GM18873 (cell line): ENCODE results near the gene SHISA7.
A peak's percentile ranks its signal among the peaks of the same experiment; 100 is the strongest.

ENCODE experiments used
- ATAC-seq: cut with Tn5 transposase; IDR thresholded peaks from one replicate; pipeline ENCODE4 v1.9.1; 2021; ENCODE audit warnings: mild to moderate bottlenecking, moderate library complexity, moderate number of reproducible peaks; ENCODE audit not compliant: unreplicated experiment, low FRiP score

Gene SHISA7

GRCh38 chr19:55391702-55392615, 51.1 kb downstream of the SHISA7 start:
- ATAC-seq, result no peak

DNA sequence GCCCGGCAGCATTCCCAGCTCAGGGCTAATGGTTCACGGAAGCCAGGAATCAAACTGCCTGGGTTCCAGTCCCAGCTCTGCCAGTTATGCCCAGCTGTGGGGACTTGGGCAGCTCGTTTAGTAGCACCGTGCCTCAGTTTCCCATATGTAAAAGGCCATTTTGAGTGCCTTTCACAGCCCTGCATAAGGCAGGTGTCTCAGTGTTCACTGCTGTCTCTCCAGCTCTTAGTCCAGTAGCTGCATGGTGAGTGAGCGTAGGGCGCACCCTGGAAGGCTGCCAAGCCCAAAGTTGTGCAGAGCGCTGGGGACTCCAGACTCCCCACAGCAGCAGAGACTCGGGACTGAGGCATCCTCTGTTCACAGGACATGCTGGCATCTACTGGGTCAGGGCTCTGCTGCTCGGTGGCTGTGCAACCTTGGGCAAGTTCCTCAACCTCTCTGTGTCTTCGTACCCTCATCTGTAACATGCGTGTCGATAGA, 51.9 kb downstream of the SHISA7 start:
- no peak for ATAC-seq

- no peak for ATAC-seq
Measured at GRCh38 chr19:55390461-55390880, 52.6 kb downstream of the SHISA7 start.

- no peak for ATAC-seq
Measured at GRCh38 chr19:55389386-55390317, 53.4 kb downstream of the SHISA7 start.

DNA sequence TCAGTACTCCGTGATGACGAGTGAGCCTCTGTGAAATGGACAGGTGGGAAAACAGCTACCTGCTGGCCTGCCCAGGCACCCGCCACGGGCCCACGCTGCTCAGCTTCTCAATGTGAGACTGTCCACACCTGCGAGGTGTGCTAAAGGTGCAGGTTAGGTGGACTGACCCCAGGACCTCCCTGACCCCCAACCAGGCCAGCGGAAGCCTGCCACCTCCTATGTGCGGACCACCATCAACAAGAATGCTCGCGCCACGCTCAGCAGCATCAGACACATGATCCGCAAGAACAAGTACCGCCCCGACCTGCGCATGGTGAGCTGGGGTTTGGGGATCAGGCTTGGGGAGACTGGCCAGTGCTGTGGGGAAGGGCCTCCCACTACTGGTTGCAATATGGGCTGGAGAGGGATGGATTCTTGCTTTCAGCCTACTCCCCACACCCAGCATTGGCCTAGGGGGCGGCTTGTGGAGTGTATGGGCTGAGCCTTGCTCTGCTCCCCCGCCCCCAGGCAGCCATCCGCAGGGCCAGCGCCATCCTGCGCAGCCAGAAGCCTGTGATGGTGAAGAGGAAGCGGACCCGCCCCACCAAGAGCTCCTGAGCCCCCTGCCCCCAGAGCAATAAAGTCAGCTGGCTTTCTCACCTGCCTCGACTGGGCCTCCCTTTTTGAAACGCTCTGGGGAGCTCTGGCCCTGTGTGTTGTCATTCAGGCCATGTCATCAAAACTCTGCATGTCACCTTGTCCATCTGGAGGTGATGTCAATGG, 55.2 kb downstream of the SHISA7 start:
- no peak for ATAC-seq

DNA sequence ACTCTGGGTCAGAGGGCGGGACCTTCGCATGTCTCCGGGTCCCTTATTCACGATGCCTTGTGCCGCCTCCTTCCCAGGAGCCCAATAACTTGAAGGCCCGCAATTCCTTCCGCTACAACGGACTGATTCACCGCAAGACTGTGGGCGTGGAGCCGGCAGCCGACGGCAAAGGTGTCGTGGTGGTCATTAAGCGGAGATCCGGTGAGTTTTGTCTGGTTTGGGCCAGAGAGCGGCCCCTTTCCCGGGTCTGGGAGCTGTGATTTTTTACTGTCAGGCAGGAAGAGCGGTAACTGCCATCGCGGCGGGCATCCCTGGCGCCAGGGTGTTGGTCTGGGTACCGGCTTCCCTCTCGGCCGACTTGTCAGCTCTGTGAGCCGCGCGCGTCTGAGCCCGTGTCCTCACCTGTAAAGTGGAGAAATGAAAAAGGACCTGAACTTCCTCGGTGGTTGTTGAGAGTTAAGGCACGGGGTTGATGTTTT, 56.6 kb downstream of the SHISA7 start:
- no peak for ATAC-seq

DNA sequence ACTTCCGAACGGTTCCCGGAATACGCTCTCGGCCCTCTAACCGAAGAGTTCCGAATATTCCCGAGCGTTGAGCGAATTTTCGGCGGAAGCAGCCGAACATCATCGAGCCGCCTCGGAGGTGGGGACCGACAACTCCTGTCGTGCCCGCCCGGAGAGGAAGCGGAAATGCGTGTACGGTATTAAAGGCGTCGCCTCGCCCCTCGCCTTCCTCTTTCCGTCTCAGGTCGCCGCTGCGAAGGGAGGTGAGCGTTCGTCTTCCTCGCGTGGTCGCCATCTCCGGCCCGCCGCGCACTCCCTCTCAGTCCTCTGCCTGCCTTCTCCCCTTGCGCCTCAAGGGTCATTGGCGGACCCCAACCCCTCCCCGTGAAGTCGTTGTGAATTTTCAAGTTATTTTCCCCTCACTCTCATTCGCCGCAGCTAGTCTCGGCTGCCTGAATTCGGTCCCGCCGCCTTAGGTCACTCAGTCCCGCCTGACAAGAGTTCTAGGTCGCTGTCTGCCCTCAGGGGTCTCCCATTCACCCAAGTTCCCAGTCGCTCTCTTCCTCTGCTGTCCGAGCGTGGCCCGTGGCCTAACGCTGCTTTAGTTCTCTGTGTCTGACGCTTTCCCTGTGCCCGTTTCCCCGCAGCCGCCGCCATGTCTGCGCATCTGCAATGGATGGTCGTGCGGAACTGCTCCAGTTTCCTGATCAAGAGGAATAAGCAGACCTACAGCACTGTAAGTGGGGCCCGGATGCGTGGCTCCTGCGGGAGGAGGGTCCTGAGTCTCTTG, 57.2 kb downstream of the SHISA7 start, which contains the start of gene RPL28:
Gene RPL28 (plus strand): TSS at position 209 of the 769 bp plus-strand sequence. CDS start 426 bp downstream, at position 635.
- peak; percentile 66 for ATAC-seq

GRCh38 chr19:55384920-55385723, 58.0 kb downstream of the SHISA7 start:
- peak; percentile 52 for ATAC-seq

DNA sequence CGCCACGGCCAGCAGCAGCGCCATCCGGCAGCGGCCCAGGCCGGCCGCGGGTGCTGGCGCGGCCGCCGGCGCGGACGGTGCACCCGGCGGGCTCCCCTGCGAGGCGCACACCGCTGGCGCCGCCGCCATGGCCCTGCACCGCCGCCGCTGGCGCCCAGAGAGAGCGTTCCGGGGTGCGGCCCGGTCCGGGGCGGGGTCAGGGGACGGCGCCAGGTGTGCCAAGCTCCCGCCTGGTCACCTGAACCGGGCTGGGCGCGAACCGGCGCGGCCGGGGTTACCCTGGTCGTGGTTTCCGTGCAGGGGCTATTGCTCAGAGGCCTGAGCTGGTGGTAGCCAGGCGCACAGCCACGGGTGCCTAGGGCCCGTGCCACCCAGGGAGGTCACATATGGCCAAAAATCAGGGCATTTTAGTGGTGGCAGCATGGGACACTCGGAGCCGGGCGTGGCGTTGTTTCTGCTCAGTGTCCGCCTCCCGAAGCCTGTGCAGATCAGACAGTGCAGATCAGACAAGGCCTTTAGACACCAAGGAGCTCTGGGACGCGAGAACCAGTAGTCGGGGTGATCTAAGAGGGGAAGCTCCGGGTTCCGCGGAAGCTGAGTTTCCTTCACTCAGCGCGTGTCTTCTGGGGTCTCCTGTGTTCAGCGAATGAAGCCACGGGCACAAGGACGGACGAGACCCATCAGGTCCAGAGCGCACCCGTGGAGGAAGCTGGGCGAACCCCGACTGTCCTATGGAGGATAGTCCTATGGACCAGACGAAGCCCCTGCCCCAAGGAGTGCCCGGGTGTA, 58.8 kb downstream of the SHISA7 start, which contains the start of gene TMEM238:
Gene TMEM238 (minus strand): TSS at position 162 of the 789 bp plus-strand sequence. CDS start 33 bp downstream, at position 129.
- no peak for ATAC-seq

DNA sequence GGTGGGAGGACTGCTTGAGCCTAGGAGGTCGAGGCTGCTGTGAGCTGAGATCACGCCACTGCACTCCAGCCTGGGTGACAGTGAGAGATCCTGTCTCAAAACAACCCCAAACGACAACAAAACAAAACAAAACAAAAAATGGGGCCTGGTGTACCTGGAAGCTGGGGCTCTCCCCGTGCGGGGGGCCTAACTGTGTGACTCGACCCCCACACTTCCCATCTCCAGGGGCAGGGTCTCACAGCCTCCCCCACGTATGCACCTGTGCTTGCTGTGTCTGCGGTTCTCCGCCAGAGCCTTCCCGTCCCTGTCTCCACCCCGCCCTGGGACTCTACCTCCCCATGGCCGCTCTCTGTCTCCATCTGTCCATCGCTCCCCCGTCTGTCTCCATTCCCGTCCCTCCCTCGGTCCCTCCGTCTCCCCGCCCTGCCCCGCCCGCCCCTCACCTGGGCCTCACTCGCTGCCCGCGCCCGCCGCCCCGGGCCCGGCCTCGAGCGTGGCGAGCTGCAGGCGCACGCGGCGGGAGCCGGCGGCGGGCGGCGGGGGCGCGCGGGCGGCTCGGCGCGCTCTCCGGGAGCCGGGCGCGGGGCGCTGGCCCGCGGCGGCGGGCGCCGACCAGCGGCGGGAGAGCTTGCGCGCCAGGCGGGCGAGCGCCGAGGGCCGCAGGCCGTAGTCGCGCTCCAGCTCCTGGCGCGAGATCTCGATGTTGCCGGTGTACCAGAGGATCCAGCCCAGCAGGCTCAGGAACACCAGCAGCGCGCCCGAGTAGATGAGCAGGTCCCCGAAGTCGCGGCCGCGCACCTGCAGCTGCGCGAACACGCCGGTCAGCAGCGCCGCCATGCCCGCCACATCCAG, 59.6 kb downstream of the SHISA7 start:
- no peak for ATAC-seq

DNA sequence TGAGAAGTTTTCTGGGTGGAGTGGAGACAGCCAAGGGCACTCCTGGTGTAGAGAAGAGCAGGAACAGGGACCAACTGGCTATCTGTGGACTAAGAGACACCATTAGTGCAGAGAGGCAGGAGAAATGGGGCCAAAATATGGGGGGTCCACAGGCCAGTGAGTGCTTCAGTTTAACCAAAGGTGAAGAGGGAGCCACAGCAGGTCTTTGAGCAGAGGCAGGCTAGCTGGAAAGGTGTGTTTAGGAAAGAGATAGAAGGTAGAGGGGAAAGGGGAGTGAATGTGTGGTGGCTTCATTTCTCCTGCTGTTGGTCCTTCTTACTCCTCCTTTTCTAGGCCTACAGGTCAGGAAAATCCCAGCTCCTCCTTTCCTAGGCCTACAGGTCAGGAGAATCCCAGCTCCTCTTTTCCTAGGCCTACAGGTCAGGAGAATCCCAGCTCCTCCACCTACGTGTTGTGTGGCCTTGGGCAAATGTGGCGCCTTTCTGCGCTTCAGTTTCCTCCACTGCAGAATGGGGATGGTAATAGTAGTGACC, 60.5 kb downstream of the SHISA7 start:
- no peak for ATAC-seq

DNA sequence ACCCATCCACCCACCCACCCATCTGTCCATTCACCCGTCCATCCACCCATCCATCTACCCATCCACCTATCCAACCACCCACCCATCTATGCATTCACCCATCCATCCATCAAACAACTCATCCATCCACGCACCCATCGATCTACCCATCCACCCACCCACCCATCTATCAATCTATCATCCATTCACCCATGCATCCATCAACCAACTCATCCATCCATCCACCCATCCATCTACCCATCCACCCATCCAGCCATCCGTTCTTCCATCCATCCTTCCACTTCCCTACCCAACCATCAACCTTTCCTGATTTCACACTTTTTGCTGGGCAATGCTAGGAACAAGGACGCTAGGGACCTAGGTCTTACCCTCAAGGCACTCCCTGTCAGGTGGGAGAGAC, 61.1 kb downstream of the SHISA7 start:
- no peak for ATAC-seq

DNA sequence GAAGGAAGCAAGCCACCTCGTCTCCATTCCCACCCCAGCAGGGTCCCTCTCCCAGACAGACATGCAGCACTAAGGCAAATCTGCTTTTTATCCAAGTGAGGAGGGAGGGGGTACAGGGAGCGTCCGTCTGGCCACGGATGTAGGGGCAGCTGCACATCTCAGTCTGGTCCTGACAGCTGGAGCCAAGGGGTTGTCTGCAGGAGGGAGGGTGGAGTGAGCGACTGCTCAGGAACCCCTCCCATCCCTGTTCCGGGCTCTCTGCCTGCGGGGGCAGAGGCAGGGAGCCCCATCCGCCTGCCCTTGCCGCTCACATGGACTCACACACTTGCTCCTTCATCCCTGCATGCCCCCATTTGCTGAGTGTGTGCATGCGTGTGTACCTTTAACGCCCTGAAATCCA, 63.9 kb downstream of the SHISA7 start:
- no peak for ATAC-seq
